Fibroblast of villous mesenchyme (primary cell): ENCODE measurements around the gene EHD4. TPM values are rescaled to one million over a fixed set of nuclear protein-coding genes. Genes with fewer than 3 reads are reported as not detected.

ENCODE experiments used
- DNase-seq: peaks from one replicate; pipeline ENCODE4 v3.0.0-alpha.2; 2010; ENCODE audit warnings: low read depth
- H3K4me3 ChIP-seq: 2 replicates; pipeline ENCODE4 v1.5.1; 2011; ENCODE audit warnings: low read depth, mild to moderate bottlenecking, low read length
- CTCF ChIP-seq: IDR thresholded peaks from 2 replicates; pipeline ENCODE4 v1.5.1; 2012; ENCODE audit warnings: low read depth, mild to moderate bottlenecking, low read length; ENCODE audit not compliant: insufficient read depth
- total RNA-seq: library from RNA; depleted of rRNA; stranded (reverse); fragments of >200 nt; gene quantifications from 2 replicates; pipeline ENCODE4 v1.2.3, GENCODE V29; 2012

Gene EHD4
- total RNA-seq, 1 donor: 19.0 TPM

GRCh38 chr15:41995476-41995855 lies 23.1 kb upstream of the EHD4 start:
- no peak for DNase-seq
- no peak for TF ChIP-seq CTCF
- no peak overlapping the region for H3K4me3 ChIP-seq

- no peak overlapping the region for H3K4me3 ChIP-seq
- no peak for DNase-seq
- no peak for TF ChIP-seq CTCF
These were observed 22.6 kb upstream of the EHD4 start for GRCh38 chr15:41994772-41995475.

DNA sequence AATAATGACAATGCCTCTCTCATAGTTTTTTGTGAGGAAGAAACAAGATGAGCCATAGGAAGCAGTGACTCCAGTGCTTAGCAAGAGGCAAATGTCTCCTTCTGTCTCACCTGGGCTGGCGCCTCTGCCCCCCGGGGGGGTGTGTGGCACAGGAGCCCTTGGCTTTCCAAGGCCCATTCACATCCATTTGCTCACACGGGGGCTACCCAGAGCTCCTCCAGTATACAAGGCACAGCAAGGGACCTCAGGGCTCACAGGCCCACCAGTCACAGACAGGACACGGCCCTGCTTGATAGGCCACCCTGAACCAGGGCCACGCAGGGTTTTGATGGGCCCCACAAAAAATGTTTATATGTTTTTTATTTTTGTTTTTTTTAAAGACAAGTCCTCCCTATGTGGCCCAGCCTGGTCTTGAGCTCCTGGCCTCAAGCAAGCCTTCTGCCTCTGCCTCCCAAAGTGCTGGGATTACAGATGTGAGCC lies 21.9 kb upstream of the EHD4 start:
- TF ChIP-seq CTCF: no peak
- no peak for DNase-seq
- H3K4me3 ChIP-seq: no peak overlapping the region

GRCh38 chr15:41993472-41994170 lies 21.3 kb upstream of the EHD4 start:
- no peak for TF ChIP-seq CTCF
- no peak overlapping the region for H3K4me3 ChIP-seq
- DNase-seq: no peak

- no peak for DNase-seq
These were observed 20.4 kb upstream of the EHD4 start for GRCh38 chr15:41992803-41993190.

GRCh38 chr15:41992151-41992802 lies 19.9 kb upstream of the EHD4 start:
- no peak for DNase-seq
- H3K4me3 ChIP-seq: no peak overlapping the region
- no peak for TF ChIP-seq CTCF

More at GRCh38 chr15:41992803-41993190, 20.4 kb upstream of the EHD4 start:
- H3K4me3 ChIP-seq: no peak overlapping the region
- TF ChIP-seq CTCF: no peak
